ENCODE results near the gene MCRIP2. TPM values are rescaled to one million over a fixed set of nuclear protein-coding genes. Genes with fewer than 3 reads are reported as not detected.

Gene MCRIP2
- total and polyA plus RNA-seq, 4 donors, result 16.3 to 97.3 (median 61.4) TPM

- Histone ChIP-seq H3K4me3 (ENCODE audit: low read depth in 1 of 3, low read length in 3 of 3) (no peak overlapping the region), H3K4me1 (ENCODE audit: control insufficient read depth in 4 of 4, insufficient read depth in 4 of 4, low read length in 3 of 4) (peaks cover 2 to 21% (median 11%) of the 10 kb centered on the region in 4 donors), H3K9ac (ENCODE audit: low read depth in 1 of 2, low read length in 2 of 2) (no peak overlapping the region), H3K9me3 (ENCODE audit: control insufficient read depth in 4 of 4, low read length in 3 of 4) (no peaks in the 10 kb centered on the region), H3K27ac (ENCODE audit: low read depth in 1 of 2, low read length in 2 of 2) (no peak overlapping the region), H3K27me3 (ENCODE audit: control insufficient read depth in 4 of 4, insufficient read depth in 4 of 4, low read length in 3 of 4) (no peaks in the 10 kb centered on the region), H3K36me3 (ENCODE audit: control insufficient read depth in 4 of 4, insufficient read depth in 3 of 4, low read depth in 1 of 4, low read length in 3 of 4) (no peaks in the 10 kb centered on the region)
- WGBS, result 92% methylated on average over 10 of the region's 10 CpGs
- no peak for DNase-seq (ENCODE audit: low spot score)
- no peak for TF ChIP-seq RXRA (IDR thresholded peaks at IDR 0.05)
- no peak for TF ChIP-seq HNF4G (IDR thresholded peaks at IDR 0.05)
- no peak for TF ChIP-seq RAD21 (IDR thresholded peaks at IDR 0.05)
- TF ChIP-seq ATF3 (IDR thresholded peaks at IDR 0.05), result no peak
- TF ChIP-seq EGR1 (IDR thresholded peaks at IDR 0.05; ENCODE audit: low read depth in 2 of 2), result no peak
- no peak for TF ChIP-seq JUND (IDR thresholded peaks at IDR 0.05)
- TF ChIP-seq FOXA1 (IDR thresholded peaks at IDR 0.05), result no peak
- TF ChIP-seq GABPA (IDR thresholded peaks at IDR 0.05 in 1 of 2, conservative IDR thresholded peaks at IDR 0.05 in 1 of 2), result no peak
- no peak for TF ChIP-seq TAF1 (conservative IDR thresholded peaks at IDR 0.05)
- no peak for TF ChIP-seq FOXA2 (IDR thresholded peaks at IDR 0.05)
- no peak for TF ChIP-seq NR2F2 (IDR thresholded peaks at IDR 0.05)
- TF ChIP-seq REST (IDR thresholded peaks at IDR 0.05), result no peak
- TF ChIP-seq ZBTB33 (IDR thresholded peaks at IDR 0.05), result no peak
- TF ChIP-seq YY1 (IDR thresholded peaks at IDR 0.05), result no peak
Observed at GRCh38 chr16:608019-608418, 33.6 kb upstream of the MCRIP2 start.

GRCh38 chr16:609316-609715 is 32.3 kb upstream of the MCRIP2 start:
- Histone ChIP-seq H3K27me3 (ENCODE audit: control insufficient read depth in 4 of 4, insufficient read depth in 4 of 4, low read length in 3 of 4) (no peaks in the 10 kb centered on the region), H3K4me1 (ENCODE audit: control insufficient read depth in 4 of 4, insufficient read depth in 4 of 4, low read length in 3 of 4) (peaks cover 2 to 17% (median 10%) of the 10 kb centered on the region in 4 donors), H3K36me3 (ENCODE audit: control insufficient read depth in 4 of 4, insufficient read depth in 3 of 4, low read depth in 1 of 4, low read length in 3 of 4) (peaks cover 0 to 4% (median 2%) of the 10 kb centered on the region in 4 donors), H3K9ac (ENCODE audit: low read depth in 1 of 2, low read length in 2 of 2) (peak overlapping the region in 1 of 2 donors; percentile 25), H3K27ac (ENCODE audit: low read depth in 1 of 2, low read length in 2 of 2) (peak overlapping the region; percentile 42), H3K9me3 (ENCODE audit: control insufficient read depth in 4 of 4, low read length in 3 of 4) (no peaks in the 10 kb centered on the region), H3K4me3 (ENCODE audit: low read depth in 1 of 3, low read length in 3 of 3) (no peak overlapping the region)
- 83% methylated on average over 13 of the region's 13 CpGs for WGBS
- no peak for DNase-seq (ENCODE audit: low spot score)
- TF ChIP-seq FOXA2 (IDR thresholded peaks at IDR 0.05), result no peak
- TF ChIP-seq ZBTB33 (IDR thresholded peaks at IDR 0.05), result no peak
- no peak for TF ChIP-seq NR2F2 (IDR thresholded peaks at IDR 0.05)
- no peak for TF ChIP-seq TAF1 (conservative IDR thresholded peaks at IDR 0.05)
- TF ChIP-seq GABPA (IDR thresholded peaks at IDR 0.05 in 1 of 2, conservative IDR thresholded peaks at IDR 0.05 in 1 of 2), result no peak
- no peak for TF ChIP-seq RXRA (IDR thresholded peaks at IDR 0.05)
- no peak for TF ChIP-seq EGR1 (IDR thresholded peaks at IDR 0.05; ENCODE audit: low read depth in 2 of 2)
- no peak for TF ChIP-seq ATF3 (IDR thresholded peaks at IDR 0.05)
